ENCODE results near the gene TAF4.
"Not testable (repeated sequence)": the region's sequence is repeated elsewhere in the genome, so short reads cannot be mapped to it uniquely, and the experiment has no call there.

Gene TAF4

GRCh38 chr20:61976644-61977418 lies 88.8 kb downstream of the TAF4 start:
- no peak for DNase-seq

- no peak for DNase-seq
Observed at GRCh38 chr20:61976263-61976643, 89.4 kb downstream of the TAF4 start.

GRCh38 chr20:61975407-61976129 lies 90.1 kb downstream of the TAF4 start:
- no peak for DNase-seq

GRCh38 chr20:61974357-61974665 lies 91.4 kb downstream of the TAF4 start:
- no peak for DNase-seq

- DNase-seq: no peak
Observed at GRCh38 chr20:61973515-61974356, 91.9 kb downstream of the TAF4 start.

- DNase-seq: no peak
Observed at GRCh38 chr20:61972636-61973508, 92.8 kb downstream of the TAF4 start.

- not testable (repeated sequence) for DNase-seq
Observed at GRCh38 chr20:61971595-61971994, 94.1 kb downstream of the TAF4 start.

GRCh38 chr20:61970357-61970756 lies 95.3 kb downstream of the TAF4 start:
- no peak for DNase-seq

GRCh38 chr20:61969806-61970205 lies 95.9 kb downstream of the TAF4 start:
- no peak for DNase-seq

GRCh38 chr20:61968932-61969331 lies 96.7 kb downstream of the TAF4 start:
- no peak for DNase-seq

- DNase-seq: no peak
Observed at GRCh38 chr20:61968036-61968810, 97.5 kb downstream of the TAF4 start.

GRCh38 chr20:61967300-61967699 lies 98.4 kb downstream of the TAF4 start:
- DNase-seq: no peak

- no peak for DNase-seq
Observed at GRCh38 chr20:61966492-61967244, 99.0 kb downstream of the TAF4 start.

GRCh38 chr20:61965606-61966491 lies 99.8 kb downstream of the TAF4 start:
- DNase-seq: no peak

GRCh38 chr20:61964675-61965605 lies 100.7 kb downstream of the TAF4 start:
- DNase-seq: no peak

GRCh38 chr20:61963885-61964674 lies 101.6 kb downstream of the TAF4 start:
- DNase-seq: no peak

- DNase-seq: no peak
Observed at GRCh38 chr20:61963149-61963548, 102.5 kb downstream of the TAF4 start.

GRCh38 chr20:61960836-61961235 lies 104.8 kb downstream of the TAF4 start:
- no peak for DNase-seq
